Measurements from ENCODE around the gene CLCN2. TPM values are rescaled to one million over a fixed set of nuclear protein-coding genes. Genes with fewer than 3 reads are reported as not detected.

The CLCN2 gene
- total RNA-seq, 2 experiments from 2014 or later = 5.0 to 6.8 TPM

- peaks cover 38% of the 10 kb centered on the region for H3K36me3 Mint-ChIP-seq
- H3K4me1 Mint-ChIP-seq = peaks cover 36% of the 10 kb centered on the region
- H3K4me3 Mint-ChIP-seq = peak overlapping the region; percentile 83
- H3K9me3 Mint-ChIP-seq = no peaks in the 10 kb centered on the region
- no peaks in the 10 kb centered on the region for H3K27me3 Mint-ChIP-seq
- no peak for DNase-seq
- H3K27ac Mint-ChIP-seq = peak overlapping the region; percentile 52
Measured at GRCh38 chr3:184315871-184316661, 45.3 kb downstream of the CLCN2 start.

- no peaks in the 10 kb centered on the region for H3K27me3 Mint-ChIP-seq
- H3K27ac Mint-ChIP-seq = peak overlapping the region; percentile 52
- H3K4me1 Mint-ChIP-seq = peaks cover 36% of the 10 kb centered on the region
- peak overlapping the region; percentile 83 for H3K4me3 Mint-ChIP-seq
- DNase-seq = no peak
- no peaks in the 10 kb centered on the region for H3K9me3 Mint-ChIP-seq
- H3K36me3 Mint-ChIP-seq = peaks cover 34% of the 10 kb centered on the region
Measured at GRCh38 chr3:184315543-184315867, 45.9 kb downstream of the CLCN2 start.

- H3K27ac Mint-ChIP-seq = peak overlapping the region; percentile 88
- peaks cover 36% of the 10 kb centered on the region for H3K4me1 Mint-ChIP-seq
- no peaks in the 10 kb centered on the region for H3K27me3 Mint-ChIP-seq
- peaks cover 34% of the 10 kb centered on the region for H3K36me3 Mint-ChIP-seq
- peak; percentile 67 for DNase-seq
- H3K4me3 Mint-ChIP-seq = peak overlapping the region; percentile 83
- H3K9me3 Mint-ChIP-seq = no peaks in the 10 kb centered on the region
Measured at GRCh38 chr3:184314700-184315542, 46.5 kb downstream of the CLCN2 start.

GRCh38 chr3:184314363-184314699 is 47.1 kb downstream of the CLCN2 start, which contains the start of gene EIF4G1:
EIF4G1 (plus strand) TSS chr3:184314606; CDS start chr3:184315797, 1,191 bp downstream.
- H3K9me3 Mint-ChIP-seq = no peaks in the 10 kb centered on the region
- peak within 1 kb of the TSS; percentile 83 for H3K4me3 Mint-ChIP-seq
- peaks cover 32% of the 10 kb centered on the region for H3K4me1 Mint-ChIP-seq
- peak; percentile 95 for DNase-seq
- no peaks in the 10 kb centered on the region for H3K27me3 Mint-ChIP-seq
- H3K27ac Mint-ChIP-seq = peak within 1 kb of the TSS; percentile 88
- peaks cover 30% of the 10 kb centered on the region for H3K36me3 Mint-ChIP-seq

DNA sequence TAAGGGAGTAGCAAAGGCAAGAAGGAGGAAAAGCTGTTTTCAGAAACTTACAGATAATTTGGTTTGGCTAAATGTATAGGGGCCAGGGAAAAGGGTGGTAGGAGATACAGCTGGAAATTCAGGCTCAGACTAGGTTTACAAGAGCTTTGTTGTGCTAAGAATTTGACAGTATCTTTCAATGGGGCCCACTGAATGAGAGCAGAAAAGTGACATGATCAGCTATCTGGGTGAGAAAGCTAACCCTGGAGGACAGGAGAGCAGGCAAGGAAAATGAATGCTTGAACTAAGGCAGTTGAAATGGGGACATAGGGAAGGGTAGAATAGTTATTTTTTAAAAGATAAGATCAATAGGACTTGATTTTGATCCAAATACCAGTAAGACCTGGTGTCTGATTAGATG is 49.8 kb downstream of the CLCN2 start:
- no peak overlapping the region for H3K4me3 Mint-ChIP-seq
- no peaks in the 10 kb centered on the region for H3K9me3 Mint-ChIP-seq
- H3K4me1 Mint-ChIP-seq = peaks cover 20% of the 10 kb centered on the region
- no peak for DNase-seq
- no peak overlapping the region for H3K27ac Mint-ChIP-seq
- H3K27me3 Mint-ChIP-seq = no peaks in the 10 kb centered on the region
- peaks cover 27% of the 10 kb centered on the region for H3K36me3 Mint-ChIP-seq

- no peak overlapping the region for H3K4me3 Mint-ChIP-seq
- H3K36me3 Mint-ChIP-seq = peaks cover 30% of the 10 kb centered on the region
- no peak for DNase-seq
- peaks cover 12% of the 10 kb centered on the region for H3K4me1 Mint-ChIP-seq
- H3K9me3 Mint-ChIP-seq = no peaks in the 10 kb centered on the region
- H3K27me3 Mint-ChIP-seq = no peaks in the 10 kb centered on the region
- peak overlapping the region; percentile 49 for H3K27ac Mint-ChIP-seq
Measured at GRCh38 chr3:184308744-184309143, 52.7 kb downstream of the CLCN2 start.

DNA sequence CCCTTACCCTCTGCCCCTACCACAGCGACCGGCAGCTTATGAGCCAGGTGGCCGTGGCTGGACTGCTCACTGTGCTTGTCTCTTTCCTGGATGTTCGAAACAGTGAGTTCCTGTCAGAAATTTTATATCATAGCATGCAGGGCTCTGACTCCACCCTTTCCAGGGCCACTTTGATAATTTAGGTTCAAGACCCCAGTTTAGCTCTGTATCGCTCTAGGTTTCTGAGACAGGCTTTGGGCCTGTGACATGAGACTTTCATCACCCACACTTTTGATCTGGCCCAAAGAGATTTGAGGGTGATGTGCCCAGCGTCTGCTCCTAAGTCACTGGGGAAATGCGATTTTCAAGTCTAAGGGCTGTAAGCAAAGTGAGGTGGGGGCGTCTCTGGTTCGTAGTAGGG is 53.5 kb downstream of the CLCN2 start:
- H3K4me3 Mint-ChIP-seq = no peak overlapping the region
- no peak for DNase-seq
- peaks cover 38% of the 10 kb centered on the region for H3K36me3 Mint-ChIP-seq
- no peaks in the 10 kb centered on the region for H3K9me3 Mint-ChIP-seq
- peak overlapping the region; percentile 49 for H3K27ac Mint-ChIP-seq
- H3K4me1 Mint-ChIP-seq = peaks cover 18% of the 10 kb centered on the region
- no peaks in the 10 kb centered on the region for H3K27me3 Mint-ChIP-seq

DNA sequence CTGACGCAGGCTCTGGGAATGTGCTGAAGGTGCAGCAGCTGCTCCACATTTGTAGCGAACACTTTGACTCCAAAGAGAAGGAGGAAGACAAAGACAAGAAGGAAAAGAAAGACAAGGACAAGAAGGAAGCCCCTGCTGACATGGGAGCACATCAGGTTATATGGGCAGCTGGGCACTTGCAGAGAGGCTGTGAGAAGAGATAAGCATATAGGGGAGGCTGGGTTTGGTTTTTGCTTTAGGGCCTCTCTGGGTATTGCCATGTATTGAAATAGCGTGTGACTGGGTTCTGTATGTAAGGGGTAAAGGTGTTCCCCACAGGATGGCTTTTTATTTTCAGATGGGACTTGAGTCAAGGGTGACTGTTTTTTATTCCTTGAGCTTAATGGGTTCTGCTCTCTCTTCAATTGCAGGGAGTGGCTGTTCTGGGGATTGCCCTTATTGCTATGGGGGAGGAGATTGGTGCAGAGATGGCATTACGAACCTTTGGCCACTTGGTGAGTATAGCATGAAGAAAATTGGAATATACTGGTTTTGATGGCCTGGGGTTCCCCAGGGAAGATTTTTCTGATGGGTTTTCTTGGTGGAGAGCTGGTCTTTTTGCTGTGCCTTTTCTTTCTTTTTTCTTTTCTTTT is 54.9 kb downstream of the CLCN2 start:
- Mint-ChIP-seq H3K4me1 (peaks cover 28% of the 10 kb centered on the region), H3K9me3 (no peaks in the 10 kb centered on the region), H3K4me3 (no peak overlapping the region), H3K27me3 (no peaks in the 10 kb centered on the region), H3K36me3 (peaks cover 49% of the 10 kb centered on the region), H3K27ac (no peak overlapping the region)
- DNase-seq = no peak

DNA sequence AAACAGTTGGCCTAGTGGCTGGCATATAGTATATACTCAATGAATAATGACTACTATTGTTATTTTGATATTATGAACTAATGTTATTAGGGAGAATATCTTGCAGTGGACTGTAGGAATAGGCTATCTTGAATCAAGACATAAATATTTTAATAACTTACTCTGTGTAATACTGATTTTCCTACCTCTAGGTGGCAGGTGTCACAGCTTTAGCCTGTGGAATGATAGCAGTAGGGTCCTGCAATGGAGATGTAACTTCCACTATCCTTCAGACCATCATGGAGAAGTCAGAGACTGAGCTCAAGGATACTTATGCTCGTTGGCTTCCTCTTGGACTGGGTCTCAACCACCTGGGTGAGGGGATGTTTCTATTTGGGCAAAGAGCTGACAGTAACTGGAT is 55.8 kb downstream of the CLCN2 start:
- Mint-ChIP-seq H3K4me3 (no peak overlapping the region), H3K9me3 (no peaks in the 10 kb centered on the region), H3K27ac (peak overlapping the region; percentile 69), H3K27me3 (no peaks in the 10 kb centered on the region), H3K36me3 (peaks cover 55% of the 10 kb centered on the region), H3K4me1 (peaks cover 32% of the 10 kb centered on the region)
- DNase-seq = no peak

- Mint-ChIP-seq H3K27ac (peak overlapping the region; percentile 29), H3K4me1 (peaks cover 39% of the 10 kb centered on the region), H3K9me3 (no peaks in the 10 kb centered on the region), H3K4me3 (peak overlapping the region; percentile 92), H3K27me3 (no peaks in the 10 kb centered on the region), H3K36me3 (peaks cover 36% of the 10 kb centered on the region)
- no peak for DNase-seq
Measured at GRCh38 chr3:184300378-184300720, 61.1 kb downstream of the CLCN2 start.

GRCh38 chr3:184299488-184300377 is 61.7 kb downstream of the CLCN2 start:
- Mint-ChIP-seq H3K9me3 (no peaks in the 10 kb centered on the region), H3K27ac (peak overlapping the region; percentile 82), H3K36me3 (peaks cover 36% of the 10 kb centered on the region), H3K27me3 (no peaks in the 10 kb centered on the region), H3K4me1 (peaks cover 39% of the 10 kb centered on the region), H3K4me3 (peak overlapping the region; percentile 92)
- DNase-seq = no peak

DNA sequence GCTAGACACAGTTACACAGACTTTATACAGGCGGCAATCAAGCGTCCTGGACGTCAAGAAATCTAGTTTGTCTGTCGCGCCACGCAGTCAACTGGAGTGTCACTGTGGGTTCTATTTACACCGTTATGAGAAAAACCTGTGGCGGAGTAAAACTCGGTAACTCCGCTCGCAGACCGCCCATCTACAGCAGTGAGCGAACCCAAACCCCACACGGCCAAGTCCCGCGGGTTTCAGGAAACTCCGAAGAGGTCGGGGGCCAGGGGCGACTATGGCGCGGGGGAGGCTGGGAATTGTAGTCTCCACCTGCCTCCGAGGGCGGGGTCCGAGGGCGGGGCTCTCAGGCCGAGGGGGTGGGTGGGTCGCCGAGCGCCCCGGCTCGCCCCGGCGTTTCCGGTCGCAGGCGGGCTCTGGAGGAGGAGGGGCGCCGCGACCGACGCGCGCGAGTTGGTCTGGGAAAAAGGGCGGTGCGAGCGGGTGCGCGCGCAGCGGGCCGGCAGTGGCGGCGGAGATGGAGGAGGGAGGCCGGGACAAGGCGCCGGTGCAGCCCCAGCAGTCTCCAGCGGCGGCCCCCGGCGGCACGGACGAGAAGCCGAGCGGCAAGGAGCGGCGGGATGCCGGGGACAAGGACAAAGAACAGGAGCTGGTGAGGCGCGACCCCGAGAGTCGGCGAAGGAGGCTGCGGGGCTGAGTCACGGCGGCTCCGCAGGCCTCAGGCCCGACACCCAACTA is 62.5 kb downstream of the CLCN2 start, which contains the start of gene PSMD2:
Gene PSMD2, plus strand, starts transcription at position 483 of the 729 bp plus-strand sequence. Its CDS starts 26 bp downstream, at position 509.
- Mint-ChIP-seq H3K9me3 (no peaks in the 10 kb centered on the region), H3K27ac (peak within 1 kb of the TSS; percentile 82), H3K4me3 (peak within 1 kb of the TSS; percentile 92), H3K4me1 (peaks cover 37% of the 10 kb centered on the region), H3K36me3 (peaks cover 33% of the 10 kb centered on the region), H3K27me3 (no peaks in the 10 kb centered on the region)
- DNase-seq = peak; percentile 98

- H3K27me3 Mint-ChIP-seq = no peaks in the 10 kb centered on the region
- no peak overlapping the region for H3K27ac Mint-ChIP-seq
- no peak overlapping the region for H3K4me3 Mint-ChIP-seq
- DNase-seq = no peak
- no peaks in the 10 kb centered on the region for H3K9me3 Mint-ChIP-seq
- peaks cover 22% of the 10 kb centered on the region for H3K4me1 Mint-ChIP-seq
- peaks cover 14% of the 10 kb centered on the region for H3K36me3 Mint-ChIP-seq
Measured at GRCh38 chr3:184296616-184297015, 64.8 kb downstream of the CLCN2 start.

All from activated naive CD8-positive, alpha-beta T cell treated with anti-CD3 and anti-CD28 coated beads for 36 hours (primary cell).